B cell (primary cell): ENCODE data around the gene CARNS1.

ENCODE experiments used
- CTCF ChIP-seq: fragments of 200-600 bp; IDR thresholded peaks from one replicate; pipeline ENCODE4 v1.8.0; 2022; ENCODE audit warnings: antibody characterized with exemption, mild to moderate bottlenecking
- EZH2 ChIP-seq: IDR thresholded peaks from 2 replicates; pipeline ENCODE4 v1.6.1; 2012; ENCODE audit warnings: borderline replicate concordance, low read depth, mild to moderate bottlenecking, moderate library complexity, low read length; ENCODE audit not compliant: insufficient read depth, poor library complexity, severe bottlenecking

GRCh38 chr11:67369275-67369674 lies 46.2 kb upstream of the CARNS1 start:
- TF ChIP-seq EZH2 (no peak), CTCF (no peak)
